Cerebellar cortex (tissue), 1 donor: ENCODE results near the gene HP1BP3.

Experiments used
- DNase-seq: peaks from one replicate; pipeline ENCODE4 v3.0.0-alpha.2; 2015; ENCODE audit warnings: low spot score

The HP1BP3 gene

DNA sequence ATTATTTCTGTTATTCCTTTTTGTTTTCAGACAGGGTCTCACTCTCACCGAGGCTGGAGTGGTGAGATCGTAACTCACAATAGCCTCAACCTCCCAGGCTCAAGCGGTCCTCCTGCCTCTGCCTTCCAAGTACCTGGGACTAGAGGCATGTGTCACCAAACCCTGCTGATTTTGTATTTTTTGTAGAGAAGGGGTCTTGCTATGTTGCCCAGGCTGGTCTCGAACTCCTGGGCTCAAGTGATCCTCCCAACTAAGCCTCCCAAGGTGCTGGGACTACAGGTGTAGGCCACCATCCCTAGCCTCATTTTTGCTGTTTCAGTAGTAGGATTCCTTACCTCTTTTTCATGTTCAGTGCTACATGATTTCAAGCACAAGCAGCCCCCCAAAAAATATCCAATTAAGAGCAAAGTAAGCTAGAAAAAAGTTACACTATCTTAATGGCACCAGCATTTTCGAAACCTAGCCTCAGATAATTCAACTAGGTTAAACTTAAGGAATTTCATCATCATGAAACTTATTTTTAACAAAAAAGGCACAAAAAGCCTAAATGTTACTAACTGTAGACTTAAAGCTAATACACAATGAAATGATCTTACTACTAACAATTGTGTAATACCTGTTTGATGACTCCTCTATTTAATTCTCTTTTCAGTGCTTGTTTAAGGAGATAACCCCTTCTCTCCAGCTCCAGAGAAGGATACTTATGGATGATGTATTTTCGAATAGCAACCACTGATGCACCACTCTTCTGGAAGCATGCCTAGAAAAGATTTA, 16.6 kb downstream of the HP1BP3 start:
- no peak for DNase-seq

DNA sequence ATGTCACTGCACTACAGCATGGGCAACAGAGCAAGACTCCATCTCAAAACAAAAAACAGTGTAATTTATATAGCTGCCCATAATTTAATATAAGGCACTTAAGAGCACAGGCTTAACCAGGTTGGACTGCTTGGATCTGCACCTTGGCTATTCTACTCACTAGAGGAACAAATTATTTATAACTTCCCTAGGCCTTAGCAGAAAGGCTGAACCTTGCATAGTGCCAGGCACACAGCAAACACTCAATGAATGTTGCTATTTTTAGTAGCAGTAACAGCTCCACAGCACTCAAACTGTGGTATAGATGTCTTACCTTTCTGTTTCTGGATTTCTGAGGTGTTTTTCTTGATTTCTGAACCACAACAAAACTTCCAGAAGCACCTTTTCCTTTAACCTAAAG, 19.8 kb downstream of the HP1BP3 start:
- DNase-seq = no peak

DNA sequence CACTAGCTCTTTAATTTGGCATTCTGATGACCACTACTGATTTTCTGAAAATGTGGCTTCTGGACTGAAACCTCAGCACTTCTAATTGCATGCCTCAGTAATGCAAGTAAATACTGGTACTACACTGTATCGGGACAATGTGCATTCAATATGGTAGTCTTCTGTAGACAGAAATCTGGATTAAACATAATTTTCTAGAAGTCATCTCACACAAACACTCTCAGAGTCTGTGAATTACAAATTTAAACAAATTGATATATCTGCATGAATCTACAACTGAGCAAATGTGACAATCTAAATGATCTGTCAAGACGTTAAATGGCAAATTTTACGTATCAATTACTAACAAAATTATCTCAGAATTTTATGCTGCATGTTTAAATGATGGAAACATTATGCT, 23.7 kb downstream of the HP1BP3 start:
- DNase-seq = no peak

DNA sequence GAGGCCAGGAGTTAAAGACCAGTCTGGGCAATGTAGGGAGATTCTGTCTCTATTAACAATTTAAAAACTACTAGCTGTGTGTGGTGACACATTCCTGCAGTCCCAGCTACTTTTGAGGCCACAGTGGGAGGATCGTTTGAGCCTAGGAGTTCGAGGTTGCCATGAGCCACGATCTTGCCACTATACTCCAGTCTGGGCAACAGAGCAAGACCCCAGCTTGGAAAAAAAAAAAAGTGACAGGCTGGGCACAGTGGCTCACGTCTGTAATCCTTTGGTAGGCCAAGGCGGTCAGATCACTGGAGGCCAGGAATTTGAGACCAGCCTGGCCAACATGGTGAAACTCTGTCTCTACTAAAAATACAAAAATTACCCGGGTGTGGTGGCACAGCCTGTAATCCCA, 26.8 kb downstream of the HP1BP3 start:
- no peak for DNase-seq

DNA sequence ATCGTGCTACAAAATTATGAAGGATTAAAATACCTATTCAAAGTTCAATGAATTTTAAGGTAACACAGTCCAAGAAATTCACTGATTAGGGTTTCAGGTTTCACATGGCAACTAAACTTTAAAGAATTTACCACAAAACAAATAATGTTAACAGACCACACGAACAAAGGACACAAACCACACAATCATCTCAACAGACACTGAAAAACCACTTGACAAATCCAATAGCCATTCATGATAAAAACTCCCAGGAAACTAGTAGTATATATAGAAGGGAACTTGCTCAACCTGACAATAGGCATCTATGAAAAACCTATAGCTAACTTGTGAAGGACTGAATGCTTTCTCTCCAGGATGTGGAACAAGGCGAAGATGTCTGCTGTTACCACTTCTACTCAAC, 33.5 kb downstream of the HP1BP3 start:
- no peak for DNase-seq

DNA sequence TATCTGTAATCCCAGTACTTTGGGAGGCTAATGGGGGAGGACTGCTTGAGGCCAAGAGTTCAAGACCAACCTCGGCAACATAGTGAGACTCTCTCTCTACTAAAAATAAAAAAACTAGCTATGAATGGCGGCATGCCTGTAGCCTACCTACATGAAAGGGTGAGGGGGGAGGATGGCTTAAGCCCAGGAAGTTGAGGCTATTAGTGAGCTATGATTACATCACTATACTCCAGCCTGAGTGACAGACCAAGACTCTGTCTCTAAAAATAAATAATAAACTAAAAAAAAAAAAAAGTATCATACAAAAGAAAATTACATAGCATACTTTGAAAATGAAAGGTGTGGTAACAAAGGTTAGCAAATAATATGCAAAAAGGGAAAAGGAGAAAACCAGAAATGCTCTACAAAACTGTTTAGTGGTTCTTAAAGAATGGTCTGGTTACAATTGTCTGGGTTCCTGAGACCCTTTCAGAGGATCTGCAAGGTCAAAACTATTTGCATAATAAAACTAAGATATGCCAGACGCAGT, 35.6 kb downstream of the HP1BP3 start:
- DNase-seq = no peak

DNA sequence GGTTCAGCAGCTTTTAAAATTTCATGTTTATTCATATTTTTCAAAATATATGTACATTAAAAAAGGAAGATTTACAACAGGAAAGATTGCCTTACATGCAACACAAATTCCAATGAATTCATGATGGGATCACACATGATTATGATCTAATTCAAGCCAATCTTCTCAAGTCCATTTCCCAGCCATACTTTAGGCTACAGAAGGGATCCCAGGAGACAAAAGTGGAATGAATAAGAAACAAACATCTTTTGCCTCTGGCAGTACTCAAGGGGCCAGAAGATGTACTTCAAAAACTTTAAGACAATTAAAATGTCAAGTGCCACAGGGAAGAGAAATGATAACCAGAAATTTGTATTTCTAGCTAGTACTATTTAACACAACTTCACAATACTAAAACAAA, 44.4 kb downstream of the HP1BP3 start:
- DNase-seq = no peak

DNA sequence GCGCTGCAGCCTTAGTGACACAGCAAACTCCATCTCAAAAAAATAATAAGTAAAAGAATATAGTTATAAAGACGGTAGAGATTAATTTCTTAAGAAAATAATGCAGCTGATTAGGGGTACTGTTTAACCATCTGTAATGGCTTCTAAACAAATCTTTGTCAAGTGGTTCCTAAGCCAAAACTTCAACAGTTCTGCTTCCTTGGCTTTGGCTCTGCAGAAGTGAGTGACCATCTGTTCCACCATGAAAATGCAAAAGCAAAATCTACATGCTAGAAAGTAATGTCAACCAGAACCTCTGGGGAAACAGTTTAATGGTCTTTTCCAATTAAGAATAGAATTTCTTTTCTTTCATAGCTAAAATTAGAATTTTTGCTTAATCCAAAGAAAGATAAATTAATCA, 46.3 kb downstream of the HP1BP3 start:
- peak; percentile 47 for DNase-seq

DNA sequence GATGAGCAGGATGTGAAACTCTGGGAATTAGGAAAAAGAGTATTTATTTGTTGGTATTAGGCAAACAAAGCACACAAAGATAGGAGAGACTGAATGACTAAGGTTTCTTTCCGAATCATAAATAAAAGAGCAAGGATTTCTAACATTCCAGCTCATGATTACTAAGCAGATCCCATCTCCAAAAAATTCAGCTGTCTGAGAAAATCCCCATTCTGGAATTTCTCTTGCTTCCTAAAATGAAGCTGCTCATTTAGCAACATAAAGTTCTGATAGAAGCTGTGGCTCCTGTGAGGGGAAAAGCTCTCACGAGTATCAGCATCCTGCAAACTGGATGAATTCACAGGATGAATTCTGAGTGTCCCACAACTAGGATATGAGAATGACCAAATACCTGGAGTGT, 47.9 kb downstream of the HP1BP3 start:
- DNase-seq = no peak

DNA sequence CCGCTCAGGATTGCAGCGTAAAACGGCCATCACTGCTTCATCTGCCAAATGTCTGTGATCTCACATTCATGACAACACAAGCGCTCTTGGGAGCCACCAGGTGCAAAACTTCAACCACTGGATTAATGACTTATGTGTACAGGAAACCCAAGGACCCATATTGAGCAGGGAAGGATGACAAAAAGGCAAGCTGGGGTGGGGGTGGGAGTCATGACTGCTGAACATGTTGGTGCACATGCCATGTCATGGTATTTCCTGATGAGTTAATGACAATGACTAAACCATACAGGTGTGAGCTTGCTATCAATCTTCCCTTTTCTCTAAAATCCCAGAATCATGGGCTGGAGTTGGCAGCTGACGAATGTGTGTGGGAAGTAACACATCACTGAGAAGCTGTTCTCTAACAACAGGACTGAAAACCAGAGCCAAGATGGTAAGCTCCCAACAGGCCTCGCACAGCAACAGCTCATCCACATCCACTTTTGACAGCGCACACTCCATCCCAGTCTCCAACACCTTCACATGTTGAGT, 51.5 kb downstream of the HP1BP3 start:
- no peak for DNase-seq

DNA sequence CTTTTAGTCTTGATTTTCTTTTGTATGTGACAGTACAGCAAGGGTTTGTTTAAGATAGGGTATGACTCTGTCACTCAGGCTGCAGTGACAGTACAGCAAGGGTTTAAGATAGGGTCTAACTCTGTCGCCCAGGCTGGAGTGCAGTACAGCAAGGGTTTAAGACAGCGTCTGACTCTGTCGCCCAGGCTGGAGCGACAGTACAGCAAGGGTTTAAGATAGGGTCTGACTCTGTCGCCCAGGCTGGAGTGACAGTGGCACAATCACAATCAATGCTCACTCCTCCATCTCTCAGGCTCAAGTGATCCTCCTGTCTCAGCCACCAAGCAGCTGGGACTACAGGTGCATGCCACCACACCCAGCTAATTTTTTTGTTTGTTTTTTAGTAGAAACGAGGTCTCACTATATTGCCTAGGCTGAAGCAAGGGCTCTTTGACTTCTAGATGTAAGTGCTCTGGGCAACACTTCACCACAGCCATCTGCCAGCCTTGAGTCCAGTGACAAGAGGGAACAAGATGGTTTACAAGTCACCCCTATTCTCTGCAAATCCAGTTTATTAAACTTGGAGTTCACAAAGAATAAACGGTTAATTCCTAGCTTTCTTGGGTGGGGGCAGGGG, 53.6 kb downstream of the HP1BP3 start:
- DNase-seq = peak; percentile 37

DNA sequence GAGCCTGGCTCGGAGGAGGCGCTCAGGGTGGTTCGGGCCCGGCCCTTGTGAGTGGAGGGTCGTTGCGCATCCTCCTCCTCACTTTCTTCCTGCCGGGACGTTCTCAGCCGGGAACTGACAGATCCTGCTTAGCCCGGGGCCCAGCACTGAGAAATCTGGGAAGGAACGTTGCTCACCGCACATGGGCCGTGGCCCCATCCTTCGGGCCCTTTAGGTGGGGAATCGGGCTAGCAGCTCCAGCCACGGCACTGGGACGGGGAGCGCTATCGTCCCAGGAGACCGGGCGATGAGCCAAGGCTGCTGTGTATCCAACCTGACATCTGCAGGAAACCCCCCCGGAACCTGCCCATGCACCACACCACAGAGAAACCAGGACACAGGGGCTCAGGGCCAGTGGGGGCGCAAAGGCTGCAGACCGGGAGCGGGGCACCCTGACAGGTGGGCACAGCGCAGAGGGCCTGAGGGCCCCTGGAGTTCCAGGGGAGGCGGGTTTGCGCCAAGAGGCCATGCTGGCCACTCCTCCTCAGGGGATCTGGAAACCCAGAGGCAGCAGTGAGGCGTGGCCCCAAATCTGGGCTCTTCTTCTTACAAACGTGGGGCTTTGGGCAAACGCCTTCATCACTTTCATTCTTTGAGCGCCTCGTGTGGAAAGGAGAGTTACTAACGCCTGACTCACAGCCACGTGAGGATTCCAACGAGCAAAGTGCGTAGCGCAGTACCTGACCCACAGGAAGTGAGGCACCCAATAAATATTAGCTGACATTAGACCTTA, 54.3 kb downstream of the HP1BP3 start, which contains the start of gene SH2D5:
Gene SH2D5 (minus strand): TSS at position 116 of the 772 bp plus-strand sequence. CDS start 4,659 bp downstream, outside the sequence.
- DNase-seq = peak; percentile 93

DNA sequence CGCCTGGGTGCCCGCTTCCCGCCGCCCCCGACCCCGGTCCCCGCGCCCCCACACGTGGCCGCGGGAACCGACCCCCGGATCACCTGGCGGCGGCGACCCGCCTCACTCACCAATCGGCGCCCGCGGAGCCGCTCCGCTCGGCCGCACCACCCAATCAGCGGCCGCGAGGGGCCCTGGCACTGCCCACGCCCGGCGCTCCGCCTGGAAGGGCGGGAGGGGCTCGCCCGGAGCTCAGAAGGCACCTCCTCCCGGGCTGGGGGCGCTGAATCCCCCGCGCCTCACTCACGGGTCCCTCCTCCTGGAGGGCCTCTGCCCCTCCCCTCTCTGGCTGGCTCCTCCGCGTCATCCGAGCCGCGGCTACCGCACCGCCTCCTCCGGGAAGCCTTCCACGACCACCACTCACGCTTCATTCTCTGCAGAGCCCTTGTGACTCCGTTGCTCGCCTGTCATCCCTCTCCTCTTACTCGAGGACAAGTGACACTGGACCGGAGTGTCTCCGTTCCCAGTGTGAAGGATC, 55.0 kb downstream of the HP1BP3 start:
- peak; percentile 71 for DNase-seq

DNA sequence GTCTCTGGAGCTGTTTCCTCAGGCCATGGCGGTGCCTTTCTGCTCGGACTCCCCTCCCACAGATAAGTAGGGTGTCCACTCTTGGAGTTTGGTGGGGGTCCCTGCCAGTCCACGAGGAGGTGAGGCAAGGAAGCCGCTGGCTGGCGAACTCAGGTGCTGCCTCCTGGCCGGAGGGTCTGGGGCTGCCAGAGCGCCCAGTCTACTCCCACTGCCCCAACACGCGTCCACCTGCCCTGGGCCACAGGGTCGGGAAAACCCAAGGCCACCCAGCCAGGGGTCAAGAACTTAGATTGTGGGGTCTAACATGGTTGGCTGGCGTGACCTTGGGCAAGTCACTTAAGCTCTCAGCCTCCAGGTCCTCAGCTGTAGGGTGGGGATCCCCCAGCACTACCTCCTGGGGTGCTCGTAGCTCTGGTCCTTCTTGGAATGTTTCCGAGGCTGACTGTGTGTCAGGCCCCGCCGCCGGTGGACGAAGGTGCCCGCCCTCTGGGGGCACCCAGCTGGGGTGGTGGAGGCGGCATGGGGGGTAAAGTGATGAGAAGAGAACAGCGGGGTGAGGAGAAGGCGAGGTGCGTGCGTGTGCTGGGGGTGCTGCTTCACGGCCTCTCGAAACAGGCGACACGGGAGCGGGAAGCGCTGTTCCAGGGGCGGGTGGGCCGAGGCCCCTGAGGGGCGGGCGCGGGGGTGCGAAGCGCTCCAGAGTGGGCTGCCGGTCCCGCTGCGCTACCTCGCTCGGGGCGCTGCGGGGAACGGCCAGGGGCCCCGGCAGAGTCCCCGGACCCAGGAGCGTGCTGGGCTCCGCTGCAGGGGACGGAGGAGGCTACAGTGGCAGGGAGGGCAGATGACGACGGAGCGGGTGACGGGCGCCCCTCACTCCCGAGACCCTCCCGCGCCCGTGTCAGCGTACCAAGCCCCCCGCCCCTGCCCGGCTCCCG, 55.8 kb downstream of the HP1BP3 start:
- no peak for DNase-seq

DNA sequence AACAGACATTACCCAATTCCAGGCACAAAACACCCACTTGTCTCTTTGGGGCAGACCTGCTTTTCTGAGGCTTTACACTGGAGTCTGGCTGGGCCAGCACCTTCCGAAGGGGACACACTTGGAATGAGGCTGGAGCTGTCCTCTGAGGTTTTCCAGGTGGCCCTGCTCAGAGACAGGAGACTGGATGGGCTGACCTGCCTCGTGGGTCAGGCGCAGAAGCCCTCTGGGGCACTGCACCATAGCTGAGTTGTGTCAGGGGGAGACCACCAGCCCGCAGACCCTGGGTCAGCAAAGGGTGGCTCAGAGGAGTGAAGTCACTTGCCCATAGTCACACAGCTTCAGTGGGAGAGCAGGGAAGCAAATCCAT, 56.4 kb downstream of the HP1BP3 start:
- DNase-seq = no peak

DNA sequence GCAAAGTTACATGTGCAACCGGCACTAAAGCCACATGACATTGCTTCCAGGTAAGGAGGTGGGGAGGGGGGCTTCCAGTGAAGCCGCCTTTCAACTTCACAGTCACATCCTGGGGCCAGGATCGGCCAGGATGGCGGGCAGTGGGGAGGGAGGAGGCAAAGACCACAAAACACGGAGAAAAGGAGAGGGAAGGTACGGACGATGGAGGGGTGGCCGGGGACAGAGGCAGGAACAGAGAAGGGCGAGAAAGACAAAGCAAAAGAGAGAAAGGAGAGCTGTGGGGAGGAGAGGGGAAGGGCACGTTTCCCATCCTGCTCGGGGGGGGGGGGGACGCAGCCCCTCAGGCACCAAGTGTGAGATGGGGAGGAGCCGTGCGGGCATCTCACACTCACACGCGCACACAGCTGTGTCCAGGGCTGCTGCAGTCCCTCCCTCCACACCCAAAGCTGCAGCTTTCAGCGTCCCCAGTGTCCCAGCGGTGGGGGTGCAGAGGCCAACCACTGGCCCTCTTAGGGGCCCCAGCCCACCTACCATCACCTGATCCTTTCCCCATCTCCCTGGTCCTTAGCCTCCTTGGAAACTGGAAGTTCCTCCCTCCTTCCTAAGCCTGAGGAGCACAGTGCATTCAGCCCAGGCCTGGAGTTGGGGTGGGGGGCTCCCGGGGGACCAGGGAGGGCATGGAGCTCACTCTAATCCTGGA, 57.0 kb downstream of the HP1BP3 start:
- no peak for DNase-seq

DNA sequence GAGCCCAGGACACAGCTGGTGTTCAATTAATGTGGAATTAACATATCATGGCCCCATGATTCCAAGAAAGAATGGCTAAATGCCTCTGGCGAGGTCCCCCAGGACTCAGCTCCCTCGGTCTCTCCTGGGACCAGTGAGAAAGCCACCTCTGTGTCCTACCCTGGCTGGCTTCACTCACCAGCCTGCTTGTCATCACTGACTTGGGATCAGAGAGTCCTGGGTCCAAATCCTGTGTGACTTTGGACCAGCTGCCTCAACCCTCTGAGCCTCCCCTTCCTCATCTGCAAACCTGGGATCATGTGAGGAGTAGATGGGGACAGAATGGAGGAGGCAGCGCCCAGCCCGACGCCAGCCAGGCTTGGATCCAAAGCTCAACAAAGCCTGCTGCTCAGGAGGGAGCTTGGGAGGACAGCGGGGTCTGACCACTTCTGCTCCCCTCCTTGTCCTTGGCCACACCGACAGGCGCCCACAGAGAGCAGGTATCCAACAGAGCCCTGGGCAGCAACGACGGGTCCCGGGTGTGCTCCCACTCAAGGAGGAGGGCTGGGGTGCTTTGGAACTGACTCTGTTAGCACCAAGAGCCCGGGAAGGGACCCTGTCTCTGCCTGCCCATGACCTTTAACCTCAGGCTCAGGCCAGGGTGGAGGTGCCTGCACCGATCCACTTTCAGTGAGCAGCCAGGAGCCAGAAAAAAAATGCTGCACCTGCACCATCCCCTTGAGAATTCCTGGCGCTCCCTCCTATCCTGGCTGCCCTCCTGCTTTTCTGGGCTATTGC, 57.8 kb downstream of the HP1BP3 start:
- DNase-seq = no peak

DNA sequence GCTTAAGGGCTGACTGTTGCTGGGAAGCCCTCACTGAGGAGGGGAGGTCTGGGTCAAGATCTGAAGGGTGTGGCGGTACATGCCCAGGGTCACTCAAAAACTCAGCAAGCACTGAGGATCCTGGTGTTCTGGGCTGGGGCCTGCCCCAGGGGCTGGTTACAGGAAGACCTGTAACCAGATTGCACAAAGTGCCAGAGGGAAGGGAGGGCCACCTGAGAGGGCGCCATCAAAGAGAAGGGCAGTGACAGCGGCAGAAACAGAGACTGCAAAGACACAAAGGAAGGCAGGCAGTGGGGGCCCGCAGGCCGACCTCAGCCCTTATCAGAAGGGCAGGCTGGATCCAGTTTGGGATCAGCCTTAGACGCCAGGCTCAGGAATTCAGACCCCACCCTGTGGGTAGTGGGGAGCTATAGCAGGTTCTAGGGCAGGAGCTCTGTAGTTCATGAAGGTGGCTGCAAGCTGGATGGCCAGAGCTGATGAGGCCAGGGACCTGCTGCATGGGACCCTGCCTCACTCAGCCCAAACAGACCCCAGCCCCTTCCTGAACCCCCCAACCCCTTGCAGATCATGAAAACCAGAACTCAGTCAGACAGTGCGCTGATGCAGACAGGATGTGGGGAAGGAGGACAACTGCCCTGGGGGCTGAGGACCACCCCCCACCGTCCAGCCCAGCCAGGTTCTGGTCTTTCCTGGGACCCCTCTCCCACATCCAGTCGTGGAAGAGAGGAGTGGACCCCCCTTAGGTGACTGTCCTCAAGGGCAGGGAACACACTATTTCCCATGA, 58.5 kb downstream of the HP1BP3 start:
- DNase-seq = no peak

DNA sequence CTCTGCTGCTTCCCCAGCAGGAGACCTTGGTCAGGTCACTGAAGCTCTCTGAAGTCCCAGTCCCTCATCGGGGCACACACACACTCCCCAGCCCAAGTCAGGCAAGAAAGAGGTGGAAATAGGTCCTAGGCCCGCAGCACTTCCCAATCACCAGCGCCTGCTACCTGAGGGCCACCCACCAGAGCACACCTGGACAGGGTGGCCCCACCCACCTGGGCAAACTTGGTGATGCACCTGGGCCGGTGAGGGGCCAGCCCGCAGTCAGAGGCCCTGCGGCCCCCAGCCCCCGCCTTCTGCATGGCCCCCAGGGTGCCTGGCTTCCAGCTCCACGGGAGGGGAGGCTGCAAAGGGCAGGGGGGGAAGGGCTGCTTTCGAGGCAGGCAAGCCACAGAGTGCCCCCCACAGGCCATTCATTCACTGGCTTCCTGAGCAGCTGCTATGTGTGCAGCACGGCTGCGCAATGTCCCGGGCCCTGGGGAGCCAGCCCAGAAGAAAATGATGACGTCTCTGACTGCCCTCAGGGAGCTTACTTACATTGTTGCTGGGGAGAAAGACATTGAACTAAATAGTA, 59.3 kb downstream of the HP1BP3 start:
- no peak for DNase-seq
